RKO (cell line): ENCODE measurements around the gene HOXA4.

ENCODE experiments used
- DNase-seq: peaks from one replicate; pipeline ENCODE4 v3.0.0-alpha.2; 2016; ENCODE audit warnings: low spot score

The HOXA4 gene

DNA sequence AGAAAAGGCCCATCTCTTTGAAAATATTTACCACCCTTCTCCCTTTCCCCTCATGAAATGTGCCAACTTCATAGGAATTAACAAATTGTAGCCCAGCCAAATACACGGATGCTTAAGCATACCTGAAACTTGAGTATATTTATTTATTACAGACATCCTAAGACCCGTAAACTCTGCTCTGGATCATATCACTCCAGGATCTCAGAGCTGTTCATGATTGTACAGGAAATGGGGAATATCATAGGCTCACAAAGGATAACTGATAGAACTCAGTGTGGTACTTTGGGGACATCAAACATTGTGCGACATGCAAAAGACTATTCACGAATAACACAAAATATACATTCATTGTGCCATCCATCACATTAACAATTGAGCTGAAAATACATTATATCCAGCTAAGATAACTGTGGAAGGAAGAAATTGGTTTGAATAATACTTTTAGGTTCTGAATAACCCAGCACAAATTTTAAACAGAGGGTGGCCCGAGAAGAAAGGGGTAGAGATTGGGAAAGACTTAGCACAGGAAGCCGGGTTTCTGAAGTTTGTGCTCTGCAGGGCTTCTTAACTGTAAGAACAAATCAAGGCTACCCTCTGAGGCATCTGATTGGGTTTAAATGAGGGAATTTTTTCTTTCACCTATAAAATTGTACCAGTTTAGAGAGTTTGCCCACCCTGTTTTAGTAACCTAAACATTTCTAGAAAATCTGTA, 37.2 kb downstream of the HOXA4 start:
- DNase-seq: no peak

DNA sequence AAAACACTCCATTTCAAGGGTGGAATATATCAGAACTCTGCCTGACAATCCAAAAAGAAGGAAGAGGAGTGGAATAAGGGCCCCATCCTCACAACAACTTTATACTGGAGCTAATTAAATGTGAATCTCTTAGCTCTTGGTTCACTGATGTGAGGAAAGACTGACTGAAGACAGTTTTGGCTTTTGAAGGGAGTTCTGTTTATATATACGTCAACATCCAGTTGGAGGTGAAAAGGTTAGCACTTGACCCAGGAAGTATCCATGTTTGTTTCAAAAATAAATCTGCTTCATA, 37.8 kb downstream of the HOXA4 start:
- no peak for DNase-seq

DNA sequence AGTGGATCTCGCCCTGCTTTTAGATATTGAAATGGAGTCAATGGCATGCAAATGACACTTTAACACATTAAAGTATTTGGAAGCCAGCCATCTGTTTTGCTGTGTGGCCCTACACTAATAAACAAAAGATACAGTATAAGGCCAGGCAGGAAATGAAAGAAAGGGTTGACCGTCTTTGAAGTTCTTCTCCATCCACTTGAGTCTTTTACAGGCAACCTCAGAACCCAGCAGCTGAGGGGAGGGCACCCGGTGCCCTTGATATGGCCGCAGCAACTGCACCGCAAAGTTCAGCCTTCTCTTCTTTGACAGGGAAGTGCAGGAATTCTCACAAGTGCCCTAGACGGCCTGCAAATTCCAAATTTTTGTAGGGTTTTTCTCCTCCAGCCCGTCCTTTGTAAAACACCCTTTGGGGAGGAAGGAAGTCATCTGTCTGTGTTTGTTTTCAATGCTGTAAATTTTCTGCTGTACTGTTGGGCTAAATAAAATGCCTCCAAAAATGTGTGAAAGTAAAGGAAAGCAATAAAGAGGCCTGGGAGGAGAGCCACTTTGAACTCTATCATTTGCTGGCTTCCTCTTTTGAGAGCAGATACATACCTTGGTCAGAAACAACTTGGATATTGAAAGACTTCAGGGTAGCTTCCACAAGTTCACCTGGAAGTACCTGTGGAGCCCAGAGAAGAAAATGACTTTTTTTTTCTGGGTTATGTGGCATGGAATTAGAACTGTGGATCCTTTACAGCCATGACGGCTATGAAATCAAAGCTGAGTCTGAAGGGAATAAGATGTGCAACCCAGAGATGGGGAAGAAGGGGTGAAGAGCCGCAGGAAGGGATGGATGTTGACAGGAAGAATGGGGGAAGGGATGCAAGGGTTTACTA, 38.4 kb downstream of the HOXA4 start:
- DNase-seq: no peak

DNA sequence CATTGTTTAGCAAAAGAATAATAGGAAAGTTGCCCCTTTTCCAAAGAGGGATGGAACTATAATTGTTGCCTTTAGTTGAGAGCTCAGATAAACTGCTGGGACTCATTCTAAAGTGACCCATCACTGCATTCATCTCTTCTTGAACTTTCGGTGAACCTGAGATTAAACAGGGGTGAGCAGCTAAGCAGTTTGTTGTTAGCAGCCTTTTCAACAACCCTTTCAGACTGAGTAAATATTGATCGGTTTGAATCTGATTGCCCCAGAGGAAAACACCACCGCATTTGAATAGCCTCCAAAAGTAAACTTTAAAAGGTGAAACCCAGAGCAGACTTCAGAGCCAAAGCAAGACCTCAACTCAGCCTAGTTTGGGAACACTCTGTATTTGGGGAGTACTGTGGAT, 39.5 kb downstream of the HOXA4 start:
- no peak for DNase-seq

DNA sequence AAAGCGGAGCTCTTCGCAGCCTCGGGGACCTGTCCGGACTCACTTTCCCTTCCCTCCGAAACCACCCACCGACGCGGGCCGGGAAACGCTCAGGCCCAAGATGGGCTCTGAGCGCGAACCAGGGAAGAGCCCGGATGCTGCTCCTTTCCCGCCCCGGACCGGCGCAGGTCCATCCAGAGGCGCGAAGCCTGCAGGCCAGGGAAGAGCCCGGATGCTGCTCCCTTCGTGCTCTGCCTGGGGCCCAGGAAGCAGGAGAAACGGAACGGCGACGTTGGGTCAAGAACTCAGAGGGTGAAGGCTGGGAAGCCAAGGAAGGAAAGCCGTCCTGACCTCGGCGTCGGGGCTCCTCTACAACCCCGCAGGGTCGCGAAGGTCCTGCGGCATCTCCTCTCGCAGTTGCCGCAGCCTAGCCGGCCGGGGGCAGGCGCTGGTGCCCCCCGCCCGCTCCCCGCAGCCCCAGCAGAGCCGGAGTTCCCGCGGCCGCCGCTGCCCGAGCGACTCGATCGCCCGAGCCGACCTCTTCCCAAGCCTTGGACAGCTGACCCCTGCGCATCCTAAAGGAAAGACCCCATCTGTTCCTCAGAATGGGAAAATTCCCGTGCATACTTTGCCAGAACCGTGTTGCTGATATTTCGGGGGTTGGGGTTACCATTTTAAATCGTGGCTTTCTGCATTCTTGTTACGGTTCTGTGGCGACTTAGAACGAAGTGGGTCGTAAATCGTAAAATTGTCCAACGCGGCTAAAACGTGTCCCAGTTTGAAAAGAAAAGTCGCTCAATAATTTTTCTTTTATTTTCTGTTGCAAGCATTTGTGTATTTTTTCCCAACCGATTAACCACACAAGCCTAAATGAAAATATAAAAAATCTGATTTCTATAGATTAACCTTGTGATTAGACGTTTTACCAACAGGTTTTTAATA, 42.3 kb downstream of the HOXA4 start:
- no peak for DNase-seq

DNA sequence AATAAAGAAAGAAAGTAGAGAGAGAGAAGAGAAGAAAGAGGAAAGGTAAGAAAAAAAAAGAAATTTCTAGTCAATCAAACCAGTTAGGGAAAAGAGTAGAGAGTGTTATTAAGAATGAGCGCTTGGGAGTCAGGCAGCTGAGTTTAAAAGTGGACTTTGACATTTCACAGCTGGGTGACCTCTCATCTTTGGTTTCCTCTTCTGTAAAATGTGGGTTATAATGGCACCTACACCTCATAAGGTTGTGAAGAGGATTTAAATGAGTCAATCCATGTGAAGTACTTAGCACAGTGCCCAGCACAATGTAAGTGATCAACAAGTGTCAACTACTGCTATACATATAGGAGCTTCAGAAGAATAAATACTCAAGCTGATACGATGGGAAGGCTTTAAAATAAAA, 46.9 kb downstream of the HOXA4 start:
- no peak for DNase-seq

DNA sequence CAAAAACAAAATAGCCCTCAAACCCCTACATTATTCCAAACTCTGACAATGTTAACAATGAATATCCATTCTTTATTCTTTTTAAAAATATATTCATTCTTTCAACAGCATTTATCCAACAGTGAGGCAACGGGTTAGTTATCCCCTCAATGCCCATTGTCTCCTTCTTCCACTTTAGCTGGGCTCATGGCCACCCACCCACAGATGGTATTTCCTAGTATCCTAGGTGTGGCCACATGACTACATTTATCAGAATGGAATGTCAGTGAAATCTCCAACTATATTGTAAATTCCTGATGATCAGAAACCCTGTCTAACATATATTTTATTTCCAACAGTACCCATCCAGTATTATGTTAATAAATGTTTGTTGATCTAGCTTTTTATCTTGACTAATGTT, 48.4 kb downstream of the HOXA4 start:
- no peak for DNase-seq

DNA sequence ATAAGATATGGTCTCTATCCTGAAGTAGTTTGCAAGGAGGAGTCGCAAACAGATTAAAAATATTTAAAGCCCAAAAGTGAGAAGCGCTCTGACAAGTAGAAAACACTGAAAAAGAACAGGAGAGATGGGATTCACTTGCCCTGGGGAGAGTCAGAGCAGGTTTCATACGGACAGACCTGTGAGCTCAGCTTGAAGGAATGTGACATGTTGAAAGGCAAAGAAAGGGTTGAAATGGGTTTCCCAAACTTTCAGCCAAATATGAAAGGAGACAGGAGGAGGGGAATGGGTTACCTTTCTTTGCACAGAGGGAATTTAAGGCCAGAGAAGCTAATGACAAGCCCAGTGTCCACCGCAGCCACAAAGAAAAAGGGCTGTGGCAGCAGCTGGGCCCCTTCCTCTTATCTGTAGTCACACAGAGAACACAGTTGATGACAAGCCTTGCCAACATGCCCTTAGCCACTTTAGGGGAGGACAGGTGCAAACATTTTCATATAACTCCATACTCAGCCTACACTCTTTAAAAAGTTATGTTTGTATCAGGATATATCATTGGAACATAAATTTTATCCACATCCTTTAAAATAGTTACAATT, 49.6 kb downstream of the HOXA4 start:
- no peak for DNase-seq

DNA sequence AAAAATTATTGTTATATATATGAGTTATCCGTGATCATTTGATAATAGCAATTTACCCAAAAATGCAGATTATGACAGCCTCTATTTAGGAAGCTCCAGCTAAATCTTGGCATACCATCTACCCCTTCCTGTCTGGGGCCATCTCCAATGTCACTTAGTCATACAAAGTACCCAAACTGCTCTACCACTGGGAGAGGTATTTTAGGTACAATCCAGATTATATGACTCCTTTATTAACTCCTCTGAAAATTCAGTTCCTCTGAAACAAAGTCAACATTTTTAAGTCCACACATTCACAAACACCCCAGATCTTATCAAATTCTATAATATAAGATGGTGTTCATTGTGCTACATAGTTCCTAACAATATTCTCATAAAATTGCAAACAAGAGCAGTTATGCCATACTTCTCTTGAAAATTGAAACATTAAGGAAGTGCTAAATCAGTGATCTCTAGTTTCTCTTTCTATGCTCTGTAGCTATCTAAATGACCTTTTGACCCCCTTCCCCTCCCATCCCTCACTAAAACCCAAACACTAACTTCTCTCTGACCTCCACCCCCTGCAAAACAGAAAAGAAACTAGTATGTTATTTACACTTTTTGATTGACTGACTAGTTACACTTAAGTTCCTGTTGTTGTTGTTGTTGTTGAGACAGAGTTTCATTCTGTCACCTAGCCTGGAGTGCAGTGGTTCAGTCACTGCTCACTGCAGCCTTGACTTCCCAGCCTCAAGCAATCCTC, 51.2 kb downstream of the HOXA4 start:
- DNase-seq: no peak

DNA sequence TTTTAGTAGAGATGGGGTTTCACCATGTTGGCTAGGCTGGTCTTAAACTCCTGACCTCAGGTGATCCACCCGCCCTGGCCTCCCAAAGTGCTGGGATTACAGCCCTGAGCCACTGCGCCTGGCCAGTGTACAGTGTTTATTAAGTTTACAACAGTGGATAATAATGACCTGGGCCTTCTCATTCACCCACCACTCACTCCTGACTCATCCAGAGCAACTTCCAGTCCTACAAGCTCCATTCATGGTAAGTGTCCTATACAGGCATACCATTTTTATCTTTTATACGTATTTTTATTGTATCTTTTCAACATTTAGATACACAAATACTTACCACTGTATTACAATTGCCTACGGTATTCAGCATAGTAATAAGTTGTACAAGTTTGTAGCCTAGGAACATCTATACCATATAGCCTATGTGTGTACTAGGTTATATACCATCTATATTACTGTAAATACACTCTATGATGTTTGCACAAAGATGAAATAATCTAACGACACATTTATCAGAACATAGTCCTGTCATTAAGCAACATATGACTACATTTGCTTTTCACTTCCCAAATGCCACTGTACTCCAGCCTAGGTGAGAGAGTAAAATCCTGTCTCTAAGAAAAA, 51.8 kb downstream of the HOXA4 start:
- DNase-seq: no peak
